A549 (cell line): ENCODE results near the gene MAN1C1. TPM values are rescaled to one million over a fixed set of nuclear protein-coding genes. Genes with fewer than 3 reads are reported as not detected.
A peak's percentile ranks its signal among the peaks of the same experiment; 100 is the strongest.

Experiments used
- ATAC-seq, 2 experiments: fragments of 200-7000 bp in 1 of 2; fragments of >200 bp in 1 of 2; cut with Nextera tagmentation in 1 of 2; cut with Tn5 transposase in 1 of 2; 3 replicates each; pipeline versions ENCODE4 v1.8.0 to v1.9.1; 2018 to 2020; ENCODE audit warnings: mild to moderate bottlenecking in 1 of 2, moderate library complexity in 1 of 2
- CTCF ChIA-PET: fragments of 300-600 bp; sonication (Branson Sonifier 250); formaldehyde crosslinking; extraction: SDS; loops from one replicate; lab custom pipeline; 2021; ENCODE audit warnings: antibody characterized with exemption, inconsistent platforms; lab: Yijun Ruan, JAX
- POLR2A ChIA-PET: fragments of 350-600 bp; formaldehyde crosslinking; extraction: SDS; loops from one replicate; lab custom pipeline; 2021; ENCODE audit warnings: antibody characterized with exemption, inconsistent platforms; lab: Yijun Ruan, JAX
- DNase-seq, 2 experiments: peaks; one replicate each; pipeline versions ENCODE4 v3.0.0 to v3.0.0-alpha.2; 2011 to 2016; ENCODE audit warnings: low read depth in 1 of 2, low spot score in 1 of 2
- FAIRE-seq: peaks from 2 replicates; lab custom pipeline; 2011; peaks lifted over from hg19 to GRCh38; lab: Jason Lieb, UNC
- H3K27ac ChIP-seq, 2 experiments: fragments of >200 bp; sonication (Bioruptor Twin); formaldehyde crosslinking; 3 replicates each; pipeline ENCODE4 v1.5.1; 2016 to 2017
- H3K4me1 ChIP-seq: fragments of >200 bp; sonication (Bioruptor Twin); formaldehyde crosslinking; 3 replicates; pipeline ENCODE4 v1.6.1; 2016
- H3K4me2 ChIP-seq: fragments of >200 bp; sonication (Bioruptor Twin); formaldehyde crosslinking; 3 replicates; pipeline ENCODE4 v1.6.1; 2016
- H3K4me3 ChIP-seq: fragments of >200 bp; sonication (Bioruptor Twin); formaldehyde crosslinking; 3 replicates; pipeline ENCODE4 v1.5.1; 2016
- H3K9me3 ChIP-seq: fragments of >200 bp; sonication (Bioruptor Twin); formaldehyde crosslinking; 3 replicates; pipeline ENCODE4 v1.6.1; 2016
- CHD4 ChIP-seq: fragments of 200-600 bp; sonication (generic); IDR thresholded peaks from 2 replicates; pipeline ENCODE4 v1.6.1; 2016; ENCODE audit warnings: antibody characterized with exemption, mild to moderate bottlenecking, borderline replicate concordance
- ESRRA ChIP-seq: fragments of 150-350 bp; IDR thresholded peaks from 2 replicates; pipeline ENCODE4 v1.6.1; 2014; ENCODE audit warnings: mild to moderate bottlenecking, low read length, borderline replicate concordance
- FOSB ChIP-seq: fragments of 250-450 bp; sonication (Bioruptor Pico); IDR thresholded peaks from 2 replicates; pipeline ENCODE4 v1.5.0; 2020; ENCODE audit warnings: mild to moderate bottlenecking, moderate library complexity
- FOSL2 ChIP-seq, 2 experiments: fragments of 450-650 bp in 1 of 2; fragments of >200 bp in 1 of 2; sonication (Bioruptor Twin) in 1 of 2; formaldehyde crosslinking; IDR thresholded peaks; 2 replicates each; pipeline versions ENCODE4 v1.5.0 to v1.6.1; 2016 to 2020; ENCODE audit warnings: mild to moderate bottlenecking in 1 of 2, moderate library complexity in 1 of 2
- HMGXB4 ChIP-seq: fragments of 250-450 bp; sonication (Bioruptor Pico); IDR thresholded peaks from 2 replicates; pipeline ENCODE4 v1.5.0; 2021; ENCODE audit warnings: mild to moderate bottlenecking, moderate library complexity, borderline replicate concordance
- HOXA7 ChIP-seq: fragments of 250-450 bp; sonication (Bioruptor Pico); IDR thresholded peaks from 2 replicates; pipeline ENCODE4 v1.5.0; 2020; ENCODE audit warnings: mild to moderate bottlenecking, moderate library complexity
- JUNB ChIP-seq: fragments of >200 bp; sonication (Bioruptor Twin); formaldehyde crosslinking; IDR thresholded peaks from 2 replicates; pipeline ENCODE4 v1.6.1; 2016
- MAFK ChIP-seq: fragments of 450-650 bp; IDR thresholded peaks from 2 replicates; pipeline ENCODE4 v1.6.1; 2014; ENCODE audit not compliant: partially characterized antibody
- MAZ ChIP-seq: fragments of 150-350 bp; IDR thresholded peaks from 2 replicates; pipeline ENCODE4 v1.6.1; 2014; ENCODE audit warnings: antibody characterized with exemption, low read depth, low read length, borderline replicate concordance
- NFE2L2 ChIP-seq: fragments of 150-350 bp; conservative IDR thresholded peaks from 2 replicates; pipeline ENCODE4 v1.6.1; 2014; ENCODE audit warnings: low read length
- PBX3 ChIP-seq: IDR thresholded peaks from 2 replicates; pipeline ENCODE4 v1.6.1; 2012
- RAD21 ChIP-seq, 2 experiments: fragments of >200 bp in 1 of 2; sonication (Bioruptor Twin) in 1 of 2; formaldehyde crosslinking in 1 of 2; IDR thresholded peaks in 1 of 2; conservative IDR thresholded peaks in 1 of 2; 2 replicates in 1 of 2; 3 replicates in 1 of 2; pipeline ENCODE4 v1.6.1; 2012 to 2018; ENCODE audit warnings: inconsistent platforms in 1 of 2
- REST ChIP-seq: fragments of 200-600 bp; sonication (generic); IDR thresholded peaks from 2 replicates; pipeline ENCODE4 v1.6.1; 2016; ENCODE audit warnings: antibody characterized with exemption, mild to moderate bottlenecking, moderate library complexity
- RNF2 ChIP-seq: fragments of 200-600 bp; sonication (generic); IDR thresholded peaks from 2 replicates; pipeline ENCODE4 v1.6.1; 2016; ENCODE audit warnings: low read depth, mild to moderate bottlenecking, antibody characterized with exemption, moderate library complexity, borderline replicate concordance
- TFCP2L1 ChIP-seq: fragments of 250-450 bp; sonication (Bioruptor Pico); IDR thresholded peaks from 2 replicates; pipeline ENCODE4 v1.5.0; 2021; ENCODE audit warnings: mild to moderate bottlenecking
- USF2 ChIP-seq: fragments of 450-650 bp; IDR thresholded peaks from 2 replicates; pipeline ENCODE4 v1.6.1; 2014; ENCODE audit warnings: antibody characterized with exemption
- WGBS: methylation state at CpG from one replicate; pipeline ENCODE4 v1.1.6; 2017; ENCODE audit errors: missing lambda C conversion rate; 5-methylcytosine and 5-hydroxymethylcytosine counted together
- polyA plus RNA-seq, 4 experiments: library from polyadenylated mRNA; depleted of rRNA in 3 of 4; stranded (reverse); fragments of >200 nt; fragmentation: RNase III in 1 of 4; extraction: RNeasy Plus Mini Kit Qiagen cat#74134 plus additional on column Dnase treatment in 1 of 4; gene quantifications; 2 replicates in 3 of 4; 3 replicates in 1 of 4; pipeline ENCODE4 v1.2.3, GENCODE V29; 2011 to 2017

MAN1C1 gene
- polyA plus RNA-seq, 2 of the 4 experiments (the other 2 are of a cell fraction): 0.22 to 0.27 TPM

- TF ChIP-seq RAD21 (conservative IDR thresholded peaks at IDR 0.05 in 1 of 2, IDR thresholded peaks at IDR 0.05 in 1 of 2): peak; percentile 59 to 64
- no peak for TF ChIP-seq TFCP2L1 (CRISPR knock-in tag)
- peak; percentile 57 for TF ChIP-seq USF2
- no peak for TF ChIP-seq CHD4
- no peak for TF ChIP-seq RNF2
- TF ChIP-seq REST: no peak
- TF ChIP-seq ESRRA: no peak
- TF ChIP-seq NFE2L2: no peak
These were observed 8.0 kb upstream of the MAN1C1 start (continued) for GRCh38 chr1:25608488-25609178.

GRCh38 chr1:25609921-25610320 is 6.7 kb upstream of the MAN1C1 start:
- POLR2A ChIA-PET: no interaction called here
- WGBS: 14% methylated on average over 6 of the region's 6 CpGs
- H3K4me2 ChIP-seq: no peak overlapping the region
- DNase-seq (no peak), ATAC-seq (peak in 1 of 2 experiments; percentile 21; a peak in 3 of 6 replicates), FAIRE-seq (no peak)
- H3K27ac ChIP-seq: no peak overlapping the region
- CTCF ChIA-PET: interaction anchor here (0.7 to 3.4 kb wide), 14 partner anchors 8 to 204 kb away, joined by 3 to 30 read pairs (median 4); no protein-coding TSS in a partner anchor
- 0 out of 3 replicates have a peak, but pooled peaks cover 4% of the 10 kb centered on the region for H3K4me1 ChIP-seq
- TF ChIP-seq USF2 (no peak), FOSL2 (IDR thresholded peaks at IDR 0.05) (no peak), FOSL2 (CRISPR knock-in tag; IDR thresholded peaks at IDR 0.05) (no peak), MAZ (no peak), JUNB (no peak), PBX3 (no peak), FOSB (CRISPR knock-in tag) (no peak), HOXA7 (CRISPR knock-in tag) (no peak), MAFK (no peak), HMGXB4 (no peak)
- no peaks in the 10 kb centered on the region for H3K9me3 ChIP-seq
- no peak overlapping the region for H3K4me3 ChIP-seq
